Activated CD8-positive, alpha-beta T cell treated with anti-CD3 and anti-CD28 coated beads for 36 hours (primary cell): ENCODE results near the gene ALDH1A3. TPM values are rescaled to one million over a fixed set of nuclear protein-coding genes. Genes with fewer than 3 reads are reported as not detected.

Source experiments
- ATAC-seq: fragments of 200-7000 bp; cut with Tn5 transposase; one replicate; pipeline ENCODE4 v1.10.0; 2021; ENCODE audit warnings: mild to moderate bottlenecking, moderate library complexity
- CTCF ChIA-PET: fragments of 350-600 bp; sonication (Branson Sonifier 250); formaldehyde crosslinking; loops from one replicate; lab custom pipeline; 2021; ENCODE audit warnings: antibody characterized with exemption; lab: Charles Lee
- POLR2A ChIA-PET: fragments of 350-600 bp; sonication (Branson Sonifier 250); formaldehyde crosslinking; loops from one replicate; lab custom pipeline; 2021; ENCODE audit warnings: antibody characterized with exemption; lab: Charles Lee
- DNase-seq: peaks from one replicate; pipeline ENCODE4 v3.0.0-alpha.2; 2020
- H3K27ac Mint-ChIP-seq: one replicate; pipeline ENCODE4 v1.8.0; 2021; ENCODE audit warnings: mild to moderate bottlenecking, mixed read lengths
- H3K27me3 Mint-ChIP-seq: one replicate; pipeline ENCODE4 v1.8.0; 2021; ENCODE audit warnings: mixed read lengths
- H3K36me3 Mint-ChIP-seq: one replicate; pipeline ENCODE4 v1.8.0; 2021; ENCODE audit warnings: low read depth, mixed read lengths
- H3K4me1 Mint-ChIP-seq: one replicate; pipeline ENCODE4 v1.8.0; 2021; ENCODE audit warnings: low read depth, mixed read lengths
- H3K4me3 Mint-ChIP-seq: one replicate; pipeline ENCODE4 v1.8.0; 2021; ENCODE audit warnings: mild to moderate bottlenecking, moderate library complexity, mixed read lengths
- H3K9me3 Mint-ChIP-seq: one replicate; pipeline ENCODE4 v1.8.0; 2021; ENCODE audit warnings: mixed read lengths
- CTCF ChIP-seq: fragments of 200-600 bp; IDR thresholded peaks from one replicate; pipeline ENCODE4 v1.8.0; 2022; ENCODE audit warnings: antibody characterized with exemption, mild to moderate bottlenecking
- intact Hi-C: fragments of 100-400 bp; cut with micrococcal nuclease; formaldehyde crosslinking; loops from one replicate; pipeline ENCODE4 v1.10.0; 2022
- total RNA-seq, 2 experiments: library from RNA; stranded (reverse); gene quantifications; one replicate each; pipeline ENCODE4 v1.2.3, GENCODE V29; 2021

Gene ALDH1A3
- total RNA-seq, 2 experiments from 2014 or later, result not detected

GRCh38 chr15:100902436-100903167 lies 23.0 kb downstream of the ALDH1A3 start:
- no peak for DNase-seq
- no peak for ATAC-seq
- ChIA-PET POLR2A (no interaction called here), CTCF (interaction anchor here (0.8 to 4.3 kb wide), 3 partner anchors 15 to 105 kb away, joined by 3 to 24 read pairs (median 21); no protein-coding TSS in a partner anchor)
- Mint-ChIP-seq H3K9me3 (no peaks in the 10 kb centered on the region), H3K4me1 (no peaks in the 10 kb centered on the region), H3K36me3 (no peaks in the 10 kb centered on the region), H3K4me3 (no peak overlapping the region), H3K27me3 (no peaks in the 10 kb centered on the region), H3K27ac (no peak overlapping the region)
- no peak for TF ChIP-seq CTCF
- intact Hi-C loops, result no loop called here

GRCh38 chr15:100903168-100903554 lies 23.5 kb downstream of the ALDH1A3 start:
- no peaks in the 10 kb centered on the region for H3K4me1 Mint-ChIP-seq
- CTCF ChIA-PET, result interaction anchor here (0.8 to 4.3 kb wide), 3 partner anchors 15 to 104 kb away, joined by 3 to 24 read pairs (median 21); no protein-coding TSS in a partner anchor
- TF ChIP-seq CTCF, result no peak
- no peak for ATAC-seq
- no peak overlapping the region for H3K4me3 Mint-ChIP-seq
- intact Hi-C loops, result no loop called here
- no peak overlapping the region for H3K27ac Mint-ChIP-seq
- no peaks in the 10 kb centered on the region for H3K36me3 Mint-ChIP-seq
- no peaks in the 10 kb centered on the region for H3K27me3 Mint-ChIP-seq
- DNase-seq, result no peak
- POLR2A ChIA-PET, result no interaction called here
- no peaks in the 10 kb centered on the region for H3K9me3 Mint-ChIP-seq

- ATAC-seq (no peak), DNase-seq (no peak)
- no peak overlapping the region for H3K4me3 Mint-ChIP-seq
- POLR2A ChIA-PET, result interaction anchor here (1.3 kb wide), 1 partner anchor 11 kb away, joined by 3 read pairs; no protein-coding TSS in a partner anchor
- no peaks in the 10 kb centered on the region for H3K9me3 Mint-ChIP-seq
- CTCF ChIA-PET, result interaction anchor here (1.0 to 4.3 kb wide), 3 partner anchors 12 to 102 kb away, joined by 3 to 24 read pairs (median 21); no protein-coding TSS in a partner anchor
- H3K27me3 Mint-ChIP-seq, result no peaks in the 10 kb centered on the region
- no peak for TF ChIP-seq CTCF
- intact Hi-C loops, result no loop called here
- no peak overlapping the region for H3K27ac Mint-ChIP-seq
- H3K4me1 Mint-ChIP-seq, result no peaks in the 10 kb centered on the region
- H3K36me3 Mint-ChIP-seq, result no peaks in the 10 kb centered on the region
Measured at GRCh38 chr15:100905850-100906249, 26.2 kb downstream of the ALDH1A3 start.

GRCh38 chr15:100908466-100908865 lies 28.8 kb downstream of the ALDH1A3 start:
- Mint-ChIP-seq H3K27ac (no peak overlapping the region), H3K27me3 (peaks cover 6% of the 10 kb centered on the region), H3K4me3 (no peak overlapping the region), H3K36me3 (no peaks in the 10 kb centered on the region), H3K4me1 (no peaks in the 10 kb centered on the region), H3K9me3 (no peaks in the 10 kb centered on the region)
- intact Hi-C loops, result no loop called here
- TF ChIP-seq CTCF, result no peak
- ATAC-seq (no peak), DNase-seq (no peak)
- ChIA-PET CTCF (interaction anchor here (1.0 to 1.4 kb wide), 2 partner anchors 98 to 100 kb away, joined by 4 read pairs; no protein-coding TSS in a partner anchor), POLR2A (no interaction called here)

- intact Hi-C loops, result no loop called here
- H3K4me1 Mint-ChIP-seq, result no peaks in the 10 kb centered on the region
- ChIA-PET CTCF (no interaction called here), POLR2A (no interaction called here)
- H3K27ac Mint-ChIP-seq, result no peak overlapping the region
- TF ChIP-seq CTCF, result no peak
- no peaks in the 10 kb centered on the region for H3K9me3 Mint-ChIP-seq
- H3K36me3 Mint-ChIP-seq, result no peaks in the 10 kb centered on the region
- DNase-seq (no peak), ATAC-seq (no peak)
- peaks cover 14% of the 10 kb centered on the region for H3K27me3 Mint-ChIP-seq
- H3K4me3 Mint-ChIP-seq, result no peak overlapping the region
Measured at GRCh38 chr15:100909565-100909964, 29.9 kb downstream of the ALDH1A3 start.
